WTC11 (cell line): ENCODE results near the gene PMEPA1.

ENCODE experiments used
- ATF2 ChIP-seq: sonication (generic); formaldehyde crosslinking; IDR thresholded peaks from 2 replicates; pipeline ENCODE4 v1.8.1; 2022; ENCODE audit warnings: low read depth, missing genetic modification reagents, borderline replicate concordance
- CTCF ChIP-seq: fragments of 200-600 bp; IDR thresholded peaks from 2 replicates; pipeline ENCODE4 v1.8.0; 2022; ENCODE audit warnings: antibody characterized with exemption
- E2F1 ChIP-seq: sonication (generic); formaldehyde crosslinking; IDR thresholded peaks from 2 replicates; pipeline ENCODE4 v1.8.0; 2022; ENCODE audit warnings: mild to moderate bottlenecking, missing genetic modification reagents
- SOX15 ChIP-seq: fragments of 250-450 bp; sonication (Bioruptor Pico); IDR thresholded peaks from 2 replicates; pipeline ENCODE4 v1.9.0; 2021; ENCODE audit warnings: mild to moderate bottlenecking
- TEAD1 ChIP-seq: sonication (generic); formaldehyde crosslinking; IDR thresholded peaks from 2 replicates; pipeline ENCODE4 v1.8.0; 2022; ENCODE audit warnings: mild to moderate bottlenecking, missing genetic modification reagents

GRCh38 chr20:57738484-57738883 is 28.7 kb upstream of the PMEPA1 start:
- TF ChIP-seq TEAD1 (CRISPR knock-in tag) (no peak), CTCF (no peak), SOX15 (CRISPR knock-in tag) (no peak), E2F1 (CRISPR knock-in tag) (no peak), ATF2 (CRISPR knock-in tag) (no peak)
